Right renal cortex interstitium (tissue), 3 donors: ENCODE measurements around the gene IFFO2. TPM values are rescaled to one million over a fixed set of nuclear protein-coding genes. Genes with fewer than 3 reads are reported as not detected.

ENCODE experiments used
- DNase-seq, 3 donors: peaks; one replicate each; pipeline ENCODE4 v3.0.0-alpha.2; 2013; ENCODE audit warnings: low read depth in 3 of 3, low spot score in 2 of 3
- polyA plus RNA-seq, 3 donors: library from polyadenylated mRNA; unstranded; fragments of 120-200 nt; gene quantifications; one replicate each; pipeline ENCODE4 v1.2.1, GENCODE V29; 2013; ENCODE audit not compliant: insufficient read length in 3 of 3

Gene IFFO2
- polyA plus RNA-seq, 3 donors, result 26.0 to 27.7 (median 27.4) TPM

DNA sequence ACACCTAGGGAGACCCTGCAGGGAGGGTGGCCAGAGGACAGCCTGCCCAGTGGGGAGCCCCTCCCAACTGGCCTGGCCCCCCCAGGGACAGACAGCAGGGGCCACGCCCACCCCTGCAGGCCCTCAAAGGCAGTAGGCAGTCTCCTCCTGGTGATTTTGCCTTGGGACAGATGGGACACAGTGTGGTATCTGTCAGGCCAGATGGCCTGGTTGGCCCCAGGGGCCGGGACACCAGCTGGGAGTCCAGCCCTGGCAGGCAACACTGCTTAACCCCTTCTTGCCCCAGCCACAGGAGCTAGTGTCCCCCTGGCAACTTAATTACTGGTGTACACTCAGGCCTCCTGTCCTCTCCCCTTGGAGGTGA, 17.8 kb downstream of the IFFO2 start:
- no peak for DNase-seq

DNA sequence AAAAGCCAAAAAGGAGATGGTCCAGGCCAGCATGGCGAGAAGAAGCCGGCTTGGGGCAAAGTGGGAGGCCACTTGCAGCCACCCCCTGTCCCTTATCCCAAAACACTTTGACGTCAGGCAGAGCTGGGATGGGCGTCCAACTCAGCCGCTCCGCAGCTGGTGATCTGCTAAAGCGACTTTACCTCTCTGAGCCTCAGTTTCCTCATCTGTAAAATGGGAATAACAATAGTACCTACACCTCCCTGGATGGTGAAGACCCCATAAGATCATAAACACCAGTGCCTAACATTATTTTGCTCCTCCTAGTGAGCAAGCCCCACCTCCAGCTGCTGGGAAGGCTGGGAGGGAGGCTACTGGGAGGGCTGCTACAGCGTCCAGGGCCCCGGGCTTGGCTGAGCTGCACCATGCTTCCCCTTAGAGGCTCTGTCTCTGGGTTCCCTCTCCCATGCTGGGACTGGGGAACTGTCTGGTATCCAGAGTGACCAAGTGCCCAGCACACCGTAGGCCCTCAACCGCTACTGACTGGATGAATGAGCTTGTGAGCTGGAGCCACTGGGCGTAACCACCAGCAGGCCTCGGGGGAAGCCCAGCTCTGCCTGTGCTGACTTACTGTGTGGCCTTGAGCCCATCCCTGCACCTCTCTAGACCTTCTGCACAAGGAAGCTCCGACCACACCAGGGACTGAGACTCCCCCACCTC, 18.3 kb downstream of the IFFO2 start:
- no peak for DNase-seq

DNA sequence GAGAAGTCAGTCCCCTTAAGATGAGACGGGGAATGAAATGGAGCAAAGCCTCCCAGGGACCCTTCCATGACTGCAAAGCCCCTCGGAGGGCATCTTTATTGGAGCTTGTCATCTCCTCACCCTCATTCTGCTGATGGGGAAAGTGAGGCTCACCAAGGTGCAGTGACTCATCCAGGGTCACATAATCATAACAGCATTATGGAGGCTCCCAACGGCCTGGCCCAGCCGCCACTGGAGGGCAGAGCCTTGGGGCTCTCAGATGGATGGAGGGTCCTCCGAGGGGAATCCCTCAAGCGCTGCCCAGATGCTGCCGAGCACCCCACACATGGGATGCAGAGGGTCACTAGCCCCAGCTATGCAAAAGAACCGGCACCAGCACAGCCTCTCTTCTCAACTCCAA, 18.9 kb downstream of the IFFO2 start:
- no peak for DNase-seq

DNA sequence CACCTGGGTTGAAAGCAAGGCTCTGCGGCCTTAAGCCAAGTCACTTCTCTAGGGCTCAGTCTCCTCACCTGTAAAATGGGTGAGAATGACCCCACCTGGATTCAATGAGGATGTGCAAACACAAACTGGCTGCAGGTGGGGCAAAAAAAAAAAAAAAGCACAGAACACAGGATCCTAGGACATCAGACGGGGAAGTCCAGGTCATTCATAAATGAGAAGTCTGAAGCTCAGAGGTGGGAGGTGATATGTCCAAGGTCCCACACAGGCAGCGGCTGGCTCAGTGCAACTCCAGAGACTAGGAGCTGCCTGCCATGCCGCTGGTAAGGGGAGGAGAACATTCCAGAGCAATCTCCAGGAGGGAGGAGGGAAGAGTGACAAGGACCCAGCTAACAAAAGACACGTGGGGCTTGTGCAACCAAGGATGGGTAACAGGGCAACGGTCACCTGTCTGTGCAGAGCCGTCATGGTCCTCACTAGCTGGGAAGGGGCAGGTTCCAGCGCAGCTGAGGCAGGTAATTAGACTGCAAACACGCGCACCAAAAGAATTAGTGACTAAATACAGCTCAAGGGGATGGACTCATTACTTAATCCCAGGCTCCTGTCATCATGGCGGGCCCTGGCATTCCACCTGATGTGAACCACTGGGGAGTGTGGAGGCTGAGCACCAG, 19.5 kb downstream of the IFFO2 start:
- DNase-seq, result no peak

DNA sequence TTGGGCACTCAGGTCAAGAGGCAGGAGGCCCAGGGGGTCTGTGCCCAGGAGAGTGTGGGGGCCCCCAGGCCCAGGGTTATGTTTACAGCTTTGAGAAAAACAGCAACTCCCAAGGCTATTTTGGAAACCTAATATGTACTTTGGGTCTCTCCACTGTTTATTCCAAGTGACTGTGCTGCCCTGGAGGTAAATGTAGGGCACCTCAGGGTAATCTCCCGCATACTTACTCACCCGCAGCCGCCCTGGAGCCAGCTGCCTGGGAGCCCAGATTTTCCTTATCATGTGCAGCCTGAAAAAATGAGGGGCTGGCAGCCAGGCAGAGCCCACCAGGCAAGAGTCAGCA, 20.0 kb downstream of the IFFO2 start:
- no peak for DNase-seq

DNA sequence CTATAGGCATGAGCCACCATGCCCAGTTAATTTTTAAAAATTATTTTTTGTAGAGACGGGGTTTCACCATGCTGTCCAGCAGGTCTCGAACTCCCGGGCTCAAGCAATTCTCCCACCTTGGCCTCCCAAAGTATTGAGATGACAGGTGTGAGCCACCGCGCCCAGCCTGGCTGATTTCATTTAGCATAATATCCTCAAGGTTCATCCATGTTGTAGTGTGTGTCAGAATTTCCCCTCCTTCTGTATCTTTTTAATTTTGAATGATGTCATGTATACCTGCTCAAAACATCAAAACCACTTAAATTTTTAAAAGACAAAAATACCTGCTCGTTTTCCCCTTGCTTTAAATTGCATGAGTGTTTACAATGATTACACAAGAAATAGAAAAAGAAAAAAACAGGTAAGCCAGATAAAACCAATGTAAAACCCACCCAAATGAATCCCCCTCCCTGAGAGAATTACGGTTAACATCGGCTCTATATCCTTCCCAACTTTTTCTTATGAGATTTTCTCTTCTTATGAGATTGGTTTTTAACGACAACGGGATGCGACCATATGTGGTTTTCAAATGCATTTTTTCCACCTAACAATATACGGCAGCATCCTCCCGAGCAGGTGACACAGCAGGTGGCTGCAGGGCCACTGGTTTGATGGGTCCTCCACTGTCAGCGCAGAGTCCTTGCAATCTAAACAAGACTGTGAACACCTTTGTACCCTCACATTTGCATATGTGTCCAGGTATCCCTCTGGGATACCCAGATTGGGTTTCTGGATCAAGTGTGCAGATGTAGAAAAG, 22.1 kb downstream of the IFFO2 start:
- no peak for DNase-seq

DNA sequence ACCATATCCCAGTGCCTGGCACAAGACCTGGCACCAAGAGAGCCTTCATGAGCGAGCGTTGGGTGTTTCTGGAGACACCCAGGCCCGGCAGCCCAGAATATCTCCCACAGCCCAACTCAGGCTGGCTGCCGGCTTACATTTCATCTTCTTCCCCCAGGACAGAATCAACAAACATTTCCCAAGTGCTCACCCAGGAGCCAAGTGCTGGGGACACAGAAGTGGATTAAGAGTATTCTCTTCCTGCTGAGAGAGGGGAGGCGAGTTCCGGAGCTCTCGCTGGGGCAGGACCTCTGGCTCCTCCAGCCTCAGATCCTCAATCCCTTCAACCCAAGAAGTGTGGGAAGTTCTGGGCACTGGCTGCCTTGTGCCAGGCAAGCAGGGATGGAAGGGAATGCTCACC, 23.6 kb downstream of the IFFO2 start:
- no peak for DNase-seq

DNA sequence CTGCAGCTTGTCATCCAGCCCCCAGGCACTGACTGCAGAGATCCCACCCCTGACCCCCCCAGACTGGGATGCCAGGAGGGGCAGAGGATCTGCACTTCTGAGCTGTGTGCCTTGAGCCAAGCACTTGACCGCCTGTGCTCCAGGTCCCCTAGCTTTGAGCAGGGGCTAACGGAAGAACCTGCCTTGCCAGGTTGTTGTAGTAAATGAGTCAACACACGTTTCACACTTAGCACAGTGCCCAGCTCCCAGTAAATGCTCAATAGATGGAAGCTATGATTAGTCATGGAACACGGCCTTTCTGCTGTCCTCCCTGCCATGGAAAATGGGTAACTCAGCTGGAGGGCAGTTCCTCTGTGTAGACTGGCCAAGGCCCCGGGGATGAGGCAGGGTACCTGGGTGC, 24.1 kb downstream of the IFFO2 start:
- DNase-seq, result no peak

DNA sequence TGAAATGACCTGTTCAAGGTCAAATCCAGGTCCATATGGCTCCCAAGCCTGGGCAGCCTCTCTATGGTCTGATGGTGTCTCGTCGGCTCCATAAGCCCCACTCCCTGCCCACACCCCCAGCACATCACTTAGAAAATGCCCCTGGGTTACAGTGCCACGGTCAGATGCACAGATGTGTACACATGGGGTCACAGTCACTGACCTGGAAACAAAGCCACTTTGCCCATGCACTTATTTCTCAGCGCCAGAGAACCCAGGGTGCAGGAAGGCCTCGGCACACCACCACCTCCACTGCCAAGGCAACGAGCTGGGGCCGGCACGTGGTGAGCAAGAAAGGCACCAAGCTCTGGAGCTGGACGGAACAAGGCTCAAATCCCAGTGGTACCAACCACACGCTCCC, 24.7 kb downstream of the IFFO2 start:
- DNase-seq, result no peak

DNA sequence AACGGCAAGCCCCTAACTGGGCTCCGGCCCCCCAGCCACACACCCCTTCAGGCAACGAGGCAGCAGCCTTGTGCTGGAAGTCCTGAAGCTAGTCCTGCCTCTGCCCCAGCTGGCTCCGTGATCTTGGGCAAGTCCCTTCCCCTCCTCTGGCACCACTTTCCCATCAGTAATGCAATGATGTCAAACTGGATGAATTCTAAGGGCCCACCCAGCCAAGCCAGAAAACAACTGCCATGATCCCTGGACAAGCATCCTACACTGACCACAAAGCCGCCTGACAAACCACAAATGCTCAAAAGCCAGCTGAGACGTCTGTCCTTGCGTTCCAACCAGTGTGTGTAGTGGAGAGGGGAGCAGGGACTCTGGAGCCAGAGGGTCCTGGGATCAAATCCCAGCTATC, 26.8 kb downstream of the IFFO2 start:
- no peak for DNase-seq

DNA sequence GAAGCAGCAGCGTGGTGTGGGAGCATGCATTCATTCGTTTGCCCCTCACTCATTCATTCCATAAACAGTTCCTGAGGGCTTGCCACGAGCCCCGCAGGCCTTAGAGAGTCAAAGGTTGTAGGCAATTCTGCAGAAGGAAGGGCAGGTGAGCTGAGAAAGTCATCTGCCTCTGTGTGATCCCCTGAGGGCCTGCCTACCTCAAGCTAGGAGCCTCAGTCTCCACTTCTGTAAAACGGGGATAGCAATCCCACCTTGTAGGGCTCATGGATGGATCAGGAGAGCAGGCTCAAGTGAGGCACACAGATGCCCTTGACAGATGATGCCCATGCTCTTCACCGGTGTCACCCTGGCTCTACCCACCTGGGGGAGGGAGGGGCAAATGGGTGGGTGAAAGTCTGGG, 27.5 kb downstream of the IFFO2 start:
- no peak for DNase-seq

DNA sequence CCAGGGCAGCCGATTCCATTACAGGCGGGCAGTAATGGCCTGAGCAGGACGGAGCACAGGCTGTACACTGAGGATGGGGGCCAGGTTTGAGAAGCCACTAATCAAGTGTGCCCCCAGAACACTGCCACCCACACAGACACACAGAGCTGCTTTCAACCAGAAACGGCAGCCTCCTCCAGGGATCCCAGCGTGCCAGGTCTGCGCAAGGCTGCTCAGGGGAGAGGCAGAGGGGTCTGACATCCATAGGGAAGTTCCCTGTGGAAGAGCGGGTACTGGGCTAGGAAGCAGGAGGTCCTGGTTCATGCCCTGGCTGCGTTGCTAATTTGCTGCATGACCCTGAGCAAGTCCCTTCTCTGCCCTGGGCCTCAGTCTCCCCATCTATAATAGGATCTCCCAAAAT, 28.1 kb downstream of the IFFO2 start:
- no peak for DNase-seq

DNA sequence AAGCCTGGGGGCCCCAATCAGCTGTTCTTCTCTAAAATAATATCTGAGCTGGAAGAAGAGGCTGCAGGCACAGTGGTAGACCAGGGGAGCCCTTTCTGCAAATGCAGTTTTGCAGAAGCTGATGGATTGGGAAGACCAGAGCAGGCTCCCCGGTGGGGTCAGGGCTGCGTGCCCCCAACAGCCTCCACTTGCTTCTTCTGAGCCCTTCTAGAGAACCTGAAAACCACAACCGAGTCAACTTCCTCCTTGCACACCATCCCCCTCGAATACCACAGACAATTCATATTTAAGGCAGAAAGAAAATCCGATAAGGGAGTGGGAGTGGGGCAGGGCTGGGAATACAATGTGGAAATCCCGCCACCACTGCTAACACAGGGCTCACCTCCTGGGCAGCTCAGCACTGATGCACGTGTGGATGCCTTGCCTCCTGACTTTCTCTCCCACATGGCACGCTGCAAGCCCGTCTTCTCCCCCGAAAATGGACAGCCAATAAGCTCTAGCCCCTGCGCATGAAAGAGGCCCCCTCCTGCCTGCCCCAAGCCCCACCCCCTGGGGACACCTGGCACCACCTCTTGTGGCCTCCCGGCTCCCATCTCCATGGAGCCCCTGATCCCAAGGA, 28.7 kb downstream of the IFFO2 start:
- no peak for DNase-seq

DNA sequence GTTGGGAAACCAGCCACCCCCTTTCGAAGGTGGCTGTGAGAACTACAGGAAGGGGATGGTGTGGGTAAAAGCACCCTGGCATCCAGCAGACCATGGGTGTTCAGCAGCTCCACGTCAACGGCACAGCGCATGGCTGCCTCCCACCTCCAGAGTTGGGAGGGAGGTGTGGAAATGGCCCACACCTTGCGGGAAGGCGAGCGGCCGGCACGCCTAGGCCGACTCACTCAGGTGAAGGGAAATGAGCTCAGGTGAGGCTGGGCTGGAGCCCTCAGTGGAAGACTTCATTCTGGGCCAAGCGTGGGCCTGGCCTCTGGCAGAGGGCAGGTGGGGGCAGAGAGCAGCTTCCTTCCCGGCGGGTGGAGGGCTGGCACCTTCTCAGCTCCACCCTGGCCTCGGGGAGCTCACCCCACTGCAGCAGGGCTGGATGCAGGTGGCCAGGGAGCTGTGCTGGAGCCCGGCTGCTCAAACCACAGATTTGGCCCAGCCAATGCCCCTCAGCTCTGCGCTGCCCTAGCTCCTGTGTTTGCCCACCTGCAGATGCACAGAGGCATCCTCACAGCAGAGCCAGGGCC, 29.3 kb downstream of the IFFO2 start:
- DNase-seq, result no peak

DNA sequence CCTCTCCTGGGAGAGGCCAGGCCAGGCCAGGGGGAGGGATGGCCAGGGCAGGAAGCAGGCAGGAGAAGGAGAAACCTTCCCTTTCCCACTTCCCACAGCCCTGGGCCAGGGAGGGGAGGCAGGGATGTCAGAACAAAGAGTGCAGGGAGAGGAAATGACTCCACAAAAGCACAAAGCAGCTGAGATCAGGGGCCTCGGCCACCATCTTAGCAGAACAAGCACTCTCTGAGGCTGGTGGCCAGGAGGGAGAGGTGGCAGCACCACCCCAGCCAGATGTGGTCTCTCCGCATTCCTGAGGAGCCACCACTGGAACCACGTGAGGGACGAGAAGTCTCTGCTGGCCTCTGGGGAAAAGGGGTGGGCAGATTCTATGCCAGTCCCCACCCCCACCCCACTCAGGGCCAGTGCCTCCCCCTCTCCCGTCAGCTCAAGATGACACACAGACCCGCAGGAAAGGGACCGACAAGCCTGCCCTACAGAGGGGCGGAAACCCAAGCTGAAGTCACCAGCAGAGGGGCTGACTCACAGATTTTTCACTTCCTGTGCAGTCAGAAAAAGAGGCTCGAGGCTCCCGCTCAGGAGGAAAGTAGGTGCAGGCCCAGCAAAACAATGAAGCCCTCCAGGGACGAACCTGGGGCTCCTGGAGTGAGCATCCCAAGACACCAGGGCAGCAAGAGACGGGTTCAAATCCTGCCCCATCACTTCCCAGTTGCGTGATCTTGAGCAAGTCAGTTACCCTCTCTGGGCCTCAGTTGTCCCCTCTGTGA, 30.0 kb downstream of the IFFO2 start:
- DNase-seq, result no peak

DNA sequence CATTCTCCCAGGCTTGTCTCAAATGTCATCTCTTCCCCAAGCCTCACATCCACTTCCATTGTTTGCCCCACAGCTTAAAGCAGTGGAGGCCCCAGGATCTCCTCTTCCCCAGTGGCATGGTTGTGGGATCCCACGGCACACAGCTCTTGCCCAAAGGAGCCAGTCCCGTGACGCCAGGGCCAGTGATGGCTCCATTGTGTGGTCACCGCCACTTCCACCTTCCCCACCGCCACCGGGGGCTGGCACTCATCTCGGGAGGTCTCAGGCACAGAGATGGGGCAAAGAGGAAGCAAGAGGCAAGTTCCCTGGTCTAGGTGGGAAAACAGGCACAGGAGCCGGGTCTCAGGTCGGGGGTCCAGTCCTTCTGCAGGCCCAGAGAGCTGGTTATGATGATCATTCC, 31.2 kb downstream of the IFFO2 start:
- no peak for DNase-seq

DNA sequence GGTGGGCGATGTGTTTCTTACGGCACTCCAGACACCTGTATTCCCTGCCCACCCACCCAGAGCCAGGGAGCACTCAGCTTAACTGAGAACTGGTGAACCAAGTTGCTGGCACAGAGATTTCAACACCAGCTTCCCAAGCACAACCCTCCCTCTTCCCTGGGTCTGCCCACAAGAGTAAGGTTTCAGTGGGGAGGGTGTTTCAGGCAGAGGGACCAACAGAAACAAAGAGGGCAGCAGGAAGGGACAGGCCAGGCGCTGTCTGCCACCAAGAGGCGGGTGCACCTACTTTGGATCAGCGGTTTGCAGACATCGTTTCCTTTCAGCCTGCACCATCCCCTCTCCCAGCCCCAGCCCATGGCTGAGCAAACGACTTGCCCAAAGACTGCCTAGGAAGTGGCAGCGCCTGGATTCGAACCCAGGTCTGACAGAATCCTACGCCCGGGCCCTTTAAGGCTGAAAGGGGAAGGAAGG, 32.2 kb downstream of the IFFO2 start:
- no peak for DNase-seq

DNA sequence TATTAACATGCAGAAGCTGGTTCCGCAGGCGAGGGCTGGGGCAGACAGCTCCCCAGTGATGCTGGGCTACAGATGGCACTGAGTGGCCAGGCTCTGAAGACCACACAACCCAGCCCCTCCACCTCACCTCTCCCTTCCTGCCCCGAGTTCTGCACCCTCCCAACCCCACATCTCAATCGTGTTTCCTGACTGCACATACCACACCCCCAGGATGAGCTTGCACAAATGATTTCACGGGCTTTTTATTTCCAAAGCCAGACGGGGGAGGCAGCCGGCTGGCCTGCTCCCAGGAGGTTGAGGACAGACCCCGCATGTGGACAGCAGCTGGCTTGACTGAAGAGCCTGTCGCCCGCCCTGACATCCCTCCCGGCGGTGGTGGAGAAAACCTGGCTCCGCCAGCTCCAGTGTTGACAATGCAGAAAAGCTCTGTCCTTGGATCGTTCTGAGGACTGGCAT, 32.7 kb downstream of the IFFO2 start:
- DNase-seq, result no peak

DNA sequence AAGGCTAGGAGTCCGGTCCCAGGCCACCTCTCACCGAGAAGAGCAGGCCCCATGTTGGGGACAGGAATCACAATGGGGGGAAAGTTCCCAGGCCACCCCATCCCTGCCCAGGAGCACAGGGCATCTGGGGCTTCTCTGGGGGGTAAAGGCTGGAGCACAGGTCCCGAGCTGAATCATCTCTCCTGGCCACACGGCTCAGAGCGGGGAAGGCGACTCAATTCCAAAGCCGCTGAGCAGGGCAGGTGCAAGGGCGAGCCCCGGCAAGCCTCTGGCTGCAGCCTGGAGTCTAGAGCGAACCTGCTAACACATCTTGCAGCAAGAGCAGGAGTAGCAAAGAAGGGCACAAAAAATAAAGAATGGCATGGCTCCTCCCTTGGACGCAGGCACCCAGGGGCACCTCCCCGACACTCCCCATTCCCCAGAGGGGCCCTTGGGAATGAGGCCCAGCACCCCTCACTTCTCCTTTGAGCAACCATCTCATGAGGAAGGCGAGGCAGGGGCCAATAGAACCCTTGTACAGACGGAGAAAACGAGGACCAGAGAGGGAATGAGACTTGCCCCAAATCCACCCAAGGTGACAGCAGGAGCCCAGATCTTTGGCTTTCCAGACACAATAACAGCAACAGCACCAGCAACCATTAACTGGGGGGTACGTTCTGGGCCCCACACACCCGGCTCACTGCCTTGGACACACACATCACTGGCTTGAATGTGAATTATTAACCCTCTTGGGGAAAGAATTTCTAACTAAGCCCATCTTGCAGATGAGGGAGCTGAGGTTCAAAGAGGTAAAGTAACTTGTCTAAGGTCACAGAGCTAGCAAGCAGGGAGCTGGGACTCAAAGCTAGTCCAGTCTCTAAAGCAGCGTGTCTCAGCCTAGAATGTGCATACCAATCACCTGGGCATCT, 33.4 kb downstream of the IFFO2 start:
- no peak for DNase-seq
